Skin epidermis (tissue), 12 donors: ENCODE results near the gene EMC8.
A peak's percentile ranks its signal among the peaks of the same experiment; 100 is the strongest.

Experiments used
- H3K27ac ChIP-seq, 21 experiments: fragments of 200-600 bp; sonication (generic) in 11 of 21; one replicate each; pipeline ENCODE4 v1.5.0; 2020; ENCODE audit warnings: mild to moderate bottlenecking in 3 of 21, inconsistent platforms in 2 of 21, moderate library complexity in 2 of 21
- H3K4me3 ChIP-seq, 7 experiments: fragments of 200-600 bp; sonication (generic) in 2 of 7; one replicate each; pipeline ENCODE4 v1.5.0; 2020; ENCODE audit warnings: inconsistent platforms in 2 of 7, mild to moderate bottlenecking in 2 of 7, moderate library complexity in 1 of 7

EMC8 gene

GRCh38 chr16:85762970-85763369, 36.4 kb downstream of the EMC8 start:
- Histone ChIP-seq H3K4me3 (no peak overlapping the region), H3K27ac (no peak overlapping the region)

- H3K4me3 ChIP-seq: no peak overlapping the region
- no peak overlapping the region for H3K27ac ChIP-seq
These were observed 37.5 kb downstream of the EMC8 start for GRCh38 chr16:85761861-85762260.

- no peak overlapping the region for H3K4me3 ChIP-seq
- no peak overlapping the region for H3K27ac ChIP-seq
These were observed 39.5 kb downstream of the EMC8 start for GRCh38 chr16:85759631-85760419.

- no peak overlapping the region for H3K4me3 ChIP-seq
- no peak overlapping the region for H3K27ac ChIP-seq
These were observed 40.2 kb downstream of the EMC8 start for GRCh38 chr16:85759136-85759535.

GRCh38 chr16:85757341-85757822, 42.0 kb downstream of the EMC8 start:
- no peak overlapping the region for H3K4me3 ChIP-seq
- H3K27ac ChIP-seq: no peak overlapping the region

- no peak overlapping the region for H3K4me3 ChIP-seq
- peak overlapping the region in 2 of 21 experiments; percentile 47 to 61 for H3K27ac ChIP-seq
These were observed 43.2 kb downstream of the EMC8 start for GRCh38 chr16:85755929-85756768.

GRCh38 chr16:85754413-85754812, 44.9 kb downstream of the EMC8 start:
- H3K4me3 ChIP-seq: no peak overlapping the region
- H3K27ac ChIP-seq: no peak overlapping the region

GRCh38 chr16:85753976-85754375, 45.4 kb downstream of the EMC8 start:
- H3K27ac ChIP-seq: no peak overlapping the region
- no peak overlapping the region for H3K4me3 ChIP-seq

- no peak overlapping the region for H3K27ac ChIP-seq
- no peak overlapping the region for H3K4me3 ChIP-seq
These were observed 45.8 kb downstream of the EMC8 start for GRCh38 chr16:85753559-85753958.

GRCh38 chr16:85752511-85753420, 46.6 kb downstream of the EMC8 start:
- H3K4me3 ChIP-seq: no peak overlapping the region
- H3K27ac ChIP-seq: no peak overlapping the region

GRCh38 chr16:85751698-85752501, 47.4 kb downstream of the EMC8 start:
- Histone ChIP-seq H3K27ac (peak overlapping the region in 2 of 21 experiments; percentile 52 to 74), H3K4me3 (peak overlapping the region in 1 of 7 experiments; percentile 45)

GRCh38 chr16:85750827-85751697, 48.3 kb downstream of the EMC8 start, which contains the start of gene C16orf74:
C16orf74 (minus strand) TSS chr16:85751096; CDS start chr16:85735217, 15,879 bp downstream.
- peak within 1 kb of the TSS in 12 of 21 experiments; percentile 24 to 74 (median 60) for H3K27ac ChIP-seq
- peak within 1 kb of the TSS; percentile 24 to 61 (median 52) for H3K4me3 ChIP-seq

- Histone ChIP-seq H3K4me3 (peak overlapping the region; percentile 24 to 61 (median 52)), H3K27ac (peak overlapping the region in 12 of 21 experiments; percentile 24 to 74 (median 58))
These were observed 49.1 kb downstream of the EMC8 start for GRCh38 chr16:85750146-85750826.

GRCh38 chr16:85749771-85750145, 49.6 kb downstream of the EMC8 start:
- Histone ChIP-seq H3K27ac (peak overlapping the region in 5 of 21 experiments; percentile 24 to 72 (median 61)), H3K4me3 (peak overlapping the region; percentile 24 to 61 (median 52))

GRCh38 chr16:85746460-85747215, 52.7 kb downstream of the EMC8 start:
- no peak overlapping the region for H3K4me3 ChIP-seq
- H3K27ac ChIP-seq: peak overlapping the region in 15 of 21 experiments; percentile 3 to 82 (median 45)

- no peak overlapping the region for H3K27ac ChIP-seq
- no peak overlapping the region for H3K4me3 ChIP-seq
These were observed 60.2 kb downstream of the EMC8 start for GRCh38 chr16:85738923-85739715.
